Measurements from ENCODE around the gene PDZK1IP1.

The PDZK1IP1 gene

GRCh38 chr1:47137198-47137597 lies 52.6 kb downstream of the PDZK1IP1 start, which contains the start of gene CYP4A22:
CYP4A22 (plus strand) TSS chr1:47137441; CDS start chr1:47137486, 45 bp downstream.
- no peak for DNase-seq (ENCODE audit: low spot score)

Measured in hepatic stellate cell (primary cell).